Retina (tissue), 1 donor: ENCODE results near the gene CHKA.

Source experiments
- DNase-seq: peaks from one replicate; pipeline ENCODE4 v3.0.0-alpha.2; 2016

CHKA gene

DNA sequence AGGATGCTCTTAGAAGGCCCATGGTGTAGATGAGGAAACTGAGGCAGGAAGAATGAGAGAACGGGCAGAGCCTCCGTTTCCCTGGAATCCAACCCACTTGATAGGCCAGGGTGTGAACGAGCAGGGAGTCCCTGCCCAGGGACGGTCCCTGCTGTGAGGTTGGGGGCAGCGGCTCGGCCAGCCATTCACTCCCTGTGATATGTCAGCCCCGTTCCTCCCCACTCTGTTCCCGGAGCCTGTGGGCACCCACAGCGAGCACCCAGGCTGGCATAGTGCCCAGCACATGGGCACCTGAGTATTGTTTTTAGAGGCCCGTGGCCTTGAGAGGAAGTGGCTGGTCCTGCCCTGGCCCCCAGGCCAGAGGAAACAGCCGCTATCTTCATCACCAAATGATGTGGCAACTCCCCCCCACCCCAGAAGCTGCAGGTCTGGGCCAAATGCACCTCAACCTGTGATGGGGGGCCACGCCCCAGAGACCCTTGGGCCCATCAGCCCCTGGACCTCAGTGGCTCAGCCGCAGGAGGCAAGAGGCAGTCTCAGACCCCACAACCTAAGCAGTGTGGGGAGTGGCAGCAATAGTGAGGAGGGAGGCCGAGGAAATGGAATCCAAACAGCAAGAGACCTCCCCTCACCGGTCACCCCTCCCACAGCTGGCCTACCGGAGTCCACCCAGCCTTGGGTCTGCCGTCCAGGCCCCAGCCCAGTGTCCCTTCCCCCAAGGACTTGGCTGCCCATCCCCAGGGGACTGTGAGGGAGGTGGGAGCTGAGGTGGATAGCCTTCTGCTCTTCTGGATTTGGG is 108.9 kb downstream of the CHKA start:
- no peak for DNase-seq

DNA sequence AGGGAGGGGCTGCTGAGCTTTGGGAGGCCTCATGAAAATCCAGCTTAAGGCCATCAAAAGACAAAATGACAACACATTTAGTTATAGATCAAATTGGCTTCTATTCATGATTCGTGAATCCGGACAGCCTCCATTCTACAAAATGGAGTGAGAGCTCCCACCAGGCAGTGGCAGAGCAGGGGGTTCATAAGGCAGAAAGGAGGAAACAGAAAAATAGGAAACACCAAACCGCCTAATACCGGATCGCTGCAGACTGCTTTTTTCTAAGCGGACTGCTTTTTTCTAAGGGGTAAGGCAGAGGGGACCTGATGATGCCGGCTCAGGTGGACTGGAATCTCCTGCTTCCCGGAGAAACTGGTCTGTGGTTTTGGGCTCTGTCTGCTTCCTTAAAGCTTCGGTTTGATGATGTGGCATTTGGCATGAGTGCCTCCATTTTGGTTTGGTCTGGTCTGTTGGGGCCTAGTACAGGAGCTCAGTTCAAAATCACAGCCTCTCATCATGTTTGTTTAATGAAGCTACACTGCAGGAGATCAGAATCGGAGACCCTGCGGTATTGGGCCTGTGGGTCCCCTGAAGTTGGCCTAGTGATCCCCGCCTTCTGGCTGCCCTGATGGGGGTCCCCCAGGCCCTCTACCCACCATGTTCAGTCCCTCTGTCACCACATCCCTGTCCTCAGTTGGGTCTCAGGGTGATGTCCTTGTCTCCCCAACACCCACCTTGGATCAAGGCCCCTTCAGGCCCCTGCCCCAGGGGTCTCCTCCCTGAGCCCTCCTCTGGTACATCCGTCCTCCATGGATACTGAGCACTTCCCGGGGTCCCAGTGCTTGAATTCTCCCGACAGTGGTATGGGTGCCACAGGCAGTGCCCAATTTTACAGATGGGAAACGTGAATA is 109.9 kb downstream of the CHKA start:
- no peak for DNase-seq

DNA sequence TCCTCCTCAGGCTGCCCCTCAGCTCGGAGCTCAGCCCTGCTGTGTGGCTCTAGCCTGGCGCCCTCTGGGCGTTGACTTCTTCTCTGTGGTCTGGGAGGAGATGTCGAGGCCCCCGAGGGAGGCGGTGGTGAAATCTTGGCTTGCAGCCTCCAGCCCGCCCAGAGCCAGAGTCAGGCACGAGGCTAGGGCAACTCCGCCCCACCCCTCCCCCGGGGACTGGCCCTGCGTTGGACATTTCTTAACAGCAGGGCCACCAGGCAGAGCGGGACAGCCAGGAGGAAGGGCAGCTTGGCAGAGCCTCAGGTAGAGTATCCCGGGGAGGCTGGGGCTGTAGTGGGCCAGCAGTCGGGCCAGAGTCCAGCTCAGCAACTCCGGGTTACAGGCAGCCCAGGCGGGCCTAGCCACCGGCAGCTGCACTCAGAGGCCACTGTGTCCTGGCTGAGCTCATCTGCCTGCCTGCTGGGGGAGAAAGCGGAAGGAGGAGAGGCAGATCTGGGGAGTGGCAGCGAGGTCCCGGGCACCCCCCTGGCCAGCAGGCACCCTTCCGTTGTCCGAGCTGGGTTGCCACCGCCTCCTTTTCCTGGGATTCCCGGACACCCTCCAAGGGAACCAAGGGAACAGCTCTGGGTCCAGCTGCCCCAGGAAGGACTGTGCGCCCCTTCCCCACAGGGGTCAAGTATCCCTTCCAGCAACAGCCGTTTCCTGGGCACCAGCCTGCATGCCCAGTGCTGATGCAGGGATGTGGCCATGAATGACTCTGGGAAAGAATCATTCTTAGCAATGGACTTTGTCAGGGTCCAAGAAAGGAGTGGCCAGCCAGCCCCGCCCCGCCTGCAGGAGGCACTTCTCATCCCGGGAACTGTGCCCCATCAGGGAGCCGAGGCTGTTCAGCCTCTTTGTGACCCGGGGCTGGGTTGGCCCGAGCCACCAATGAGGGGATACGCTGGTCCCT is 110.8 kb downstream of the CHKA start, which contains the start of gene ALDH3B1:
Gene ALDH3B1, plus strand, starts transcription at position 238 of the 952 bp plus-strand sequence. CDS start 4,971 bp downstream, outside the sequence.
- DNase-seq, result no peak

DNA sequence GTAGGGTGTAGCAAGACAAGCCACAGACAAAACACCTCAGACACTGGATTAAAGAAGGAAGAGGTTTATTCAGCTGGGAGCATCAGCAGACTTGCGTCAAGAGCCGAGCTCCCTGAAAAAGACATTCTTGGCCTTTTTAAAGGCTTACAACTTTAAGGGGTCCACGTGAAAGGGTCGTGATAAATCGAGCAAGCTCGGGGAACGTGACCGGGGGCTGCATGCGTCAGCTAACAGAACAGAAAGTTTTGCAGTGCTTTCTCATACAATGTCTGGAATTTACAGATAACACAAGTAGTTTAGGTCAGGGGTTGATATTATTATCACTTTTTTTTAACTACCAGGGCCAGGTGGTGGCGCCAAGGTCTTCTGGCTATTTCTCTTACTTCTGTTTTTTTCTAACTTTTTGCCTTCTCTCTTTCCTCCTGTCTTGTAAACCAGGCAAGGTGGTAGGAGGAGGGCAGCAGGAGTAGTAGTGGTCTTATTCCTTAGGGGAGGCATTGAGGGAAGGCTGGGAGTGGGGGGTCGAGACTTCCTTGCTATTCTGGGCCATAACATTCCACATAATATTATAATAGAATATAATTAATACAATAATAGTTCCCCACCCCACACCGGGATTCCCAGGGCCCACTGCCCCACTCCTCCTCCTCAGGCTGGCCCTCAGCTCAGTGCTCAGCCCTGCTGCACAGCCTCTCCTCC is 111.6 kb downstream of the CHKA start:
- no peak for DNase-seq

DNA sequence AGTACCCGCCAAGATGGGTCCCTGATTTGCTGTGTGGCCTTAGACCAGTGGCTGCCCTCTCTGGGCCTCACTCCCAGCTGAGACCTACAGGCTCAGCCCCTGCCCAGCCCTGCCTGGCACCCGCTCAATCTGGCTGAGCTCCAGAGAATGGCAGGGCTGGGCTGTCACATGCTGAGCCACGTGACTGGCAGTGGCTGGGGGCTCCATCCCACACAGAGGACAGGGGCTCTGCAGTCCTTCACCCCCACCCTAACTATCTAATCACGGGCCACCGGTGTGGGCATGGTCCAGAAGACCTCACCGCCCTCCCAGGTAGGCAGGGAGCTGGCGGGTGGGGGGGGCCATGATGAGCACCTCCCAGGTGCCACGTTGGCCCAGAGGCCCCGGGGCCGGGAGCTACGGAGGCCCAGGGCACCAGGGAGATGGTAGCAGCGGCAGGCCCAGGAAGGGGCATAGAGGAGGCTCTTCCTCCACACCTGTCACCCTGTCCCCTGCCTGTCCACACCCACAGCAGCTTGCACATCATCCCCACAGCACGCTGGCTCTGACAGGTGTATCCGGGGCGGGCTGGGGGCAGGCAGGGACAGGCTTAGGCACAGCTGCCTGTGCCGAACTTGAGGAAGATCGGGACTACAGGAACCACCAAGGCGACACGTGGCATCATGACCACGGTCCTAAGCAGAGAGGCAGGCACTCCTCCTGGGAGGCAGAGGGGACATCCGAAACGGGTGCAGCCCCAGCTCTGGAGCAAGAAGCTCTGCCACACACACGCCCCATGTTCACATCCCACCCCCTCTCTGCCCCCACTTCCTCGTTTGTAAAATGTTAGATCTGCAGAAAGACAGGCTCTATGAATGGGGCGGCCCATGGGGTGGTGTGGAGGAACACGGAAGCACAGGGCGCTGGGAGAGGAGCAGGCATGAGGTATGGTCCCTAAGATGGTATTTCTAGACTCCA is 112.5 kb downstream of the CHKA start:
- no peak for DNase-seq

DNA sequence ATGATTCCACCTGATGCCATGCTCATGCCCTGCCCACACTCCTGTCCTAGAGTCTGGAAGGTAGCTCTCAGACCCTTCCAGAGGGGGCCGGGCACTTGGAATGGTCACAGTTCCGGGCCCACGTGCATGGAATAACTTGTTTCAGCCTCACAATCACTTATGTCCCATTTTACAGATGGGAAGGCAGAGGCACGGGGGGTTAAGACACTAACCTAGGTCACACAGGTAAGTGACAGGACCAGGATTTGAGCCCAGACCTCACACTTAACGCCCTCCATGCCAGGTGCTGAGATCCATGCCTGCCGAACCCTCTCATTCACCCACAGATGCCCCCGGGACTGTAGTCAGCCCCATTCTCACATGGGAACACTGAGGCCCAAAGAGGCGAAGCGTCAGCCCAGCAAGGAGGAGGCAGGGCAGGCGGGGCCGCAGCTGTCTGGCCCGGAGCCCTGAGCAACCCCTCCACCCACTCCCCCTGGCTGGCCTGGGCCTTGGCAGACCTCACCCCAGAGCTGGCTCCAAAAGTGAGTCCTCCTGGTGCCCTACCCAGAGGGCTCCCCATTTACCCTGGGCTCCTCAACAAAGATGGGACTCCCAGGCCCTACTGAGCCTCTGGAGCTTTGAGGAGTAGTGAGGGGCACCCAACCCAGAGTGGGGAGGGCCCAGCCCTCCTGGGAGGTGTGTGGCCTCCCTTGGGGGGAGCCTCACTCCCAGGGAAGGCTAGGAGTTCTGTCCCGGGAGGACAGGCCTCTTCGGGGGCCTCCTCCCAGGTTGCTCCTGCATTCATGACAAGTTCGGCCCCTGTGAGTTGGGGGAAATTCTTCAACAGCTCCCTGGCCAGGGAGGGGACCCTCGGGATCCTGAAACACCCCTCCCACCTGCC is 113.4 kb downstream of the CHKA start:
- no peak for DNase-seq

DNA sequence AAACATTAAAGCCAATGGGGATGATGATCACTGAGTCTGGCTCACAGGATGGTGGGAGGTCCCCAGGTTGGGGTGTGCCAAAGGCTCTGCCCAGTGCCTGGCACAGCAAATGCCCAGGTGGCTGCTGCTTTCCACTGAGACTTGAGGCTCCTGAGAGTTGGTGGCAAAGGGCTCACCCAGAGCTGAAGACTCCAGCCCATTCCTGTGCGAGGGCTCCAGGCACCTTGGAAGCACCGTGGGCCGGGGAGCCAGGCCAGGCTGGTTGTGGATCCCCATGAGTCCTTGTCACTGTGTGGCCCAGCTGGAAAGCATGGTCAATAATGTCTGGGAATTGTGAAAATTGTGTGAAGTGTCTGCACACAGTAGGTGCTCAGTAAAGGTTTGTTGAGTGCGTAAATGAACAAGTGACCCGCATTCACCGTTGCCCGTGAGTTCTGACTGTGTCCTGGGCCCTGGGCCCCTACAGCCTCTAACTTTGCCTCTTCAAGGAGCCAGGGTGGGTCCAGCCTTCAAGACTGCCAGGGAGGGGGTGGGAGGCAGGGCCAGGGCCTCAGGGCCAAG is 114.5 kb downstream of the CHKA start:
- DNase-seq, result no peak

DNA sequence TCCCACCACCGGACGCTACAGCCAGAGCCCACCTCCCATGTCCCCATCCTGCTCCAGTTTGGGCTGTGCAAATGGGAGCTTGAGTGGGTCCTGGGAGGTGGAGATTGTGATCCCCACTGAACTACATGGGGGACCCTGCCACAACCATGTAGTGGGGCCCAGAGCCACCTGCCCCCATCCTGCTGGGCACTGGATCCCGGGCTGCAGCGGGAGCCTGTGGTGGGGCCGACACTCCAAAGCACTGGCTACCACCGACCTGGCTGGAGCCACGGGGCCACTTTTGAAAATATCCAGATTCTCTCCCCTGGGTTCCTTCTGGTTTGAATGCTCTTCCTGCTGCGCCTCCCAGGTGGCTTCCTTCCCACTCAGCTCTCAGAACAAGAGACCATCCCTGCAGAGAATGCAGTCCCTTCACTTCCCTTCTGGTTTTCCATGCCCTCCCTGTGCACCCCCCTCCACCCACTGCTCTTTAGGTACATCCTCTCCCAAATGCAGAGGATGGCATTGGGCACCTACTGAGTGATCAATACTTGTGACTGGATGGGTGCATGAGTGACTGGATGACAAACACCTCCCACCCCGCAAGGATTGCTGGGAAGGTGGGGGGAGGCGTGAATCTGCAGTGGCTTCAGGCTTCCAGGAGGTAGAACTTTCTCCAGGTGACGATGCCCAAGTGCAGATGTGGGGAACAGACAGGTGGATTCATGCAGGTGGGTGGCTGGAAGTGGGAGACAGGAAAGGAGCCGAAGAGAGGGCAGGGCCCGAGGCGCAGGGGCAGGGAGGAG is 116.4 kb downstream of the CHKA start:
- DNase-seq, result no peak

DNA sequence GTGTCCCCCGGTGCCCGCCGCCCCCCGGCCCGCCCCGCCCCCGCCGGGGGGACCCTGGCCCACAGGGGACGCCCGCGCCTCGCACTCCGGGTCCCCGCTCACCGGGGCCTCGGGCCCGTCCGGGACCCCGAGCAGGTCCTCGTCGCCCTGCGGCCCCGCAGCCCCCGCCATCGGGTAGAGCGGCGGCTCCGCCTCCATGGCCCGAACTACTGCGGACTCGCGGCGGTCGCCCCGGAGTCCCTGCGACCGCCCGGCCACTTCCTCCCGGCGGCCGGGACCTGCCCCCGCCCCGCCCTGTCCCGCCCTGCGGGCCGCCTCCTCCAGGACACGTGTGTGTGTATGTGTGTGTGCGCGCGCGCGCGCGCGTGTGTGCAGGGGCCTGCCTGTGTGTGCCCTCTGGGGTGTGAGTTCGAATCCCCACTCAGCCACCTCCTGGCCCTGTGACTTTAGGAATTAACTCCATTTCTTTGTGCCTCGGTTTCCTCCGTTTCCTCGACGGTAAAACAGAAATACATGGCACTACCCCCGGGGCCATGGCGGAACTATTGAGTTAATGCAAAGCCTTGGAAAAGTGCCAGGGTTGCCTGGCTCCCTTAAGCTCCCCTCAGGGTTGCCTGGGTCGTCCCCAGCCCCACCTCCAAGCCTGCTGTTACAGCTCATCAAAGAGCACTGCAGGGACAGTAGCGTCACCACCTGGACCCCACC is 117.2 kb downstream of the CHKA start, which contains the start of gene UNC93B1:
Gene UNC93B1, minus strand, starts transcription at position 252 of the 705 bp plus-strand sequence. Its CDS starts 54 bp downstream, at position 198.
- DNase-seq, result no peak

DNA sequence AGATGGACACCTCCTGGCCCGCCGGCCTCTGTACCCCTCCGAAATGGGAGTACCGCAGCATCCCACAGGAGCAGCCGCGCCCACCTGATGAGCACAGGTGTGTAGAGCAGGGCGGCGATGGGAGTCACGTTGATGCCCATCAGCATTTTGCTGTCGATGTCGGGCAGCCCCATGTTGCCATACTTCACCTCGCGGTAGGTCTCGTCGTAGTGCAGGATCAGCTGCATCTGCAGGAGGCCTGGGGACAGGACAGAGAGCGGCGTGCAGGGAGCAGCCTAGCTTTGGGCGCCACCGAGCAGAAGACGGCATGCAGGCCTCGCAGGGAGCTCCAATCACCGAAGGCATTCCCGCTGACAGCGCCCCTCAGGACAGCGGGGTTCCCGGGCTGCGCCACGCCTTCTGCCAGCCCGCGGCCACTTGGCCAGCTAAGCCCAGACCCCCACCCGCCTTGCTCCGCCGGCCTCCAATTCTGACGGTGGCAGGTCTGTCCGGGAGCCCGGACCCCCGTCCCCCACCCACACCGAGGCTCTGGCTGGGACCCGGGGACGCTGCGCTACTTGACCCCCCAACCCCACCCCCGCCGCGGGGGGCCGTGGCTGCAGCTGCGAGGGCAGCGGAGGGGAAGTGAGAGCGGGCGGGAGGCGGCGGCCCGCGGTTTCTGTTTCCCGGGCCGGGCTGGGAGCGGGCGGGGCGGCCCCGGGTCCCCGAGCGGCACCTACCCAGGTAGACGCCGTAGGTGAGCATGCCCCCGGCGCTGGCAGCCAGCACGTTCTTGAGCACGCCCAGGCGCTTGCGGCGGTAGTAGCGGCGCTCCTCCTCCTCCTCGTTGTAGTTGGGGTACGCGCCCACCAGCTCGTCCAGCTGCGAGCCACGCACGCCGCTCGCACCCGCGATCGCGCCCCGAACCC is 118.0 kb downstream of the CHKA start:
- DNase-seq, result no peak
